ENCODE measurements around the gene HOXC10.

DNA sequence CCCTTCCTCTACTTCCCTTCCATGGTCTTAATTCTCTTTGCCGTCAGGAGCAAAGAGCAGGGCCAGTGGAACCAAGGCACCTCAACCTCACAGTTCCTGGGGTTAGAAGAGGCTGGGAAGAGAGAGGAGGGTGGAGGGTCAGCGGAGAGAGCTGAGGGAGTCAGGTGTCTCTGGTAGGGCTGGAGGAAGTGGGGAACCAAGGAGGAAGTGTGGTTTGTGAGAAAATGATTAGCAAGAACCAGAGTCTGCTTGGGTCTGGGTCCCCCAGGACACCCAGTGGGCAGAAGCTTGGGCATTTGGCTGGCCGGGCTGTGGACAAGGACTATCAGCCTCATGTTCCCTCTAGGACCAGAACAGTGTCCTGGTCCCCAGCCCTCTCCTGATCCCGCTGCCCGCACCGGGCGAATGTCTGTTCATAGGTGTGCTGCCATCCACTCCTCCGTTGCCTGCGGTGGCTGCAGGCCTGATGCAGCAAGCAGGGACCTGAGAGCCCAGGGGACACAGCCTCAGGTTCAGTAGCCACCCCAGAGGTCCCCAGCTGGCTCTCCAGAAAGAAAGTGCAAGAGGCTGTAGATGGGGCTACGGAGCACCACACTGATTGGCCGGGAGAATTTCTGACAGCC lies 27.9 kb upstream of the HOXC10 start:
- TF ChIP-seq POLR2A (IDR thresholded peaks at IDR 0.05) = no peak
- TF ChIP-seq, protein P1, sequence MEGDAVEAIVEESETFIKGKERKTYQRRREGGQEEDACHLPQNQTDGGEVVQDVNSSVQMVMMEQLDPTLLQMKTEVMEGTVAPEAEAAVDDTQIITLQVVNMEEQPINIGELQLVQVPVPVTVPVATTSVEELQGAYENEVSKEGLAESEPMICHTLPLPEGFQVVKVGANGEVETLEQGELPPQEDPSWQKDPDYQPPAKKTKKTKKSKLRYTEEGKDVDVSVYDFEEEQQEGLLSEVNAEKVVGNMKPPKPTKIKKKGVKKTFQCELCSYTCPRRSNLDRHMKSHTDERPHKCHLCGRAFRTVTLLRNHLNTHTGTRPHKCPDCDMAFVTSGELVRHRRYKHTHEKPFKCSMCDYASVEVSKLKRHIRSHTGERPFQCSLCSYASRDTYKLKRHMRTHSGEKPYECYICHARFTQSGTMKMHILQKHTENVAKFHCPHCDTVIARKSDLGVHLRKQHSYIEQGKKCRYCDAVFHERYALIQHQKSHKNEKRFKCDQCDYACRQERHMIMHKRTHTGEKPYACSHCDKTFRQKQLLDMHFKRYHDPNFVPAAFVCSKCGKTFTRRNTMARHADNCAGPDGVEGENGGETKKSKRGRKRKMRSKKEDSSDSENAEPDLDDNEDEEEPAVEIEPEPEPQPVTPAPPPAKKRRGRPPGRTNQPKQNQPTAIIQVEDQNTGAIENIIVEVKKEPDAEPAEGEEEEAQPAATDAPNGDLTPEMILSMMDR (IDR thresholded peaks at IDR 0.05) = no peak
